ENCODE data around the gene NHLH2.

DNA sequence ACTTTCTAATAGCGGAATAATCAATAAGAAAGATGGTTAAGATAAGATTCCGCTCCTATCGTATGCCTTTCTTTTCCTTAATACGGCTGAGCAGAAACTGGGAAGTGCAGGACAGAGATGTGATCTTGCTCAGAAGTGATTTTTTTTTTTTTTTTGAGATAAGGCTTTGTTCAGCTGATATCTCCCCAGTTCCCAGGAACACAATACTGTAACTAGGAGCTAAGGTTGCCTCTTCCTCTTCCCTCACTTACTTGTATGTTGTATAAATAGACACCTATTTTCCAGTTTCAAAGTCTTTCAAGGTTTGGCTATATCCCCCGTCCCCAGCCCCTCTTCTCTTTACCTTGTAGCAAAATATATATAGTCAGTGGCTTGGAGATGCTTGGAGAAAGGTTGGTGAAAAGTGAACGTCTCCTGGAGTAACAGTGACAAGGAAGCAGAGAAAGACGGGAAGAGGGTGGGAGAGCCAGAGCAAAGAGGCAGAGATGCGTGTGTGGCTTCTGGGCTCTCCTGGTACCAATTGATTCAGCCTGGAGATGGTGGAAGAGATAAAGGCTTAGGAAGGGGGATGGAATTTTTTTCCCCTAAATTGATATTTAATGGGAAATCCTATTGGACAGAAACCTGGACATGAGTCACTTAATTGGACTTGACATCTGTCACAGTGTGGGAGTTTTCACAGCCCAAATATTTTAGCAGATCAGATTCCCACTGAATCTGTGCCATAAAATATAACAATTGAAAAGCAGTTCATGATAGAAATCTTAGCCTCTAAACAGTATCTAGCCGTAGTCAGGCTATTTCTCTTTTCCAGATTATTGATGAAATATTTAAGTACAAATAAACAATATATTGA is at the start of gene NHLH2:
- TF ChIP-seq, protein P1, sequence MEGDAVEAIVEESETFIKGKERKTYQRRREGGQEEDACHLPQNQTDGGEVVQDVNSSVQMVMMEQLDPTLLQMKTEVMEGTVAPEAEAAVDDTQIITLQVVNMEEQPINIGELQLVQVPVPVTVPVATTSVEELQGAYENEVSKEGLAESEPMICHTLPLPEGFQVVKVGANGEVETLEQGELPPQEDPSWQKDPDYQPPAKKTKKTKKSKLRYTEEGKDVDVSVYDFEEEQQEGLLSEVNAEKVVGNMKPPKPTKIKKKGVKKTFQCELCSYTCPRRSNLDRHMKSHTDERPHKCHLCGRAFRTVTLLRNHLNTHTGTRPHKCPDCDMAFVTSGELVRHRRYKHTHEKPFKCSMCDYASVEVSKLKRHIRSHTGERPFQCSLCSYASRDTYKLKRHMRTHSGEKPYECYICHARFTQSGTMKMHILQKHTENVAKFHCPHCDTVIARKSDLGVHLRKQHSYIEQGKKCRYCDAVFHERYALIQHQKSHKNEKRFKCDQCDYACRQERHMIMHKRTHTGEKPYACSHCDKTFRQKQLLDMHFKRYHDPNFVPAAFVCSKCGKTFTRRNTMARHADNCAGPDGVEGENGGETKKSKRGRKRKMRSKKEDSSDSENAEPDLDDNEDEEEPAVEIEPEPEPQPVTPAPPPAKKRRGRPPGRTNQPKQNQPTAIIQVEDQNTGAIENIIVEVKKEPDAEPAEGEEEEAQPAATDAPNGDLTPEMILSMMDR (conservative IDR thresholded peaks at IDR 0.05), result no peak
- TF ChIP-seq EZH2 (IDR thresholded peaks at IDR 0.05; ENCODE audit: low read depth), result no peak

Measured in PC-9 (cell line).